GM18511 (cell line): ENCODE results near the gene RHBDF1.

Source experiments
- ATAC-seq: cut with Tn5 transposase; IDR thresholded peaks from one replicate; pipeline ENCODE4 v1.9.1; 2021; ENCODE audit warnings: mild to moderate bottlenecking, moderate library complexity; ENCODE audit not compliant: unreplicated experiment

RHBDF1 gene

DNA sequence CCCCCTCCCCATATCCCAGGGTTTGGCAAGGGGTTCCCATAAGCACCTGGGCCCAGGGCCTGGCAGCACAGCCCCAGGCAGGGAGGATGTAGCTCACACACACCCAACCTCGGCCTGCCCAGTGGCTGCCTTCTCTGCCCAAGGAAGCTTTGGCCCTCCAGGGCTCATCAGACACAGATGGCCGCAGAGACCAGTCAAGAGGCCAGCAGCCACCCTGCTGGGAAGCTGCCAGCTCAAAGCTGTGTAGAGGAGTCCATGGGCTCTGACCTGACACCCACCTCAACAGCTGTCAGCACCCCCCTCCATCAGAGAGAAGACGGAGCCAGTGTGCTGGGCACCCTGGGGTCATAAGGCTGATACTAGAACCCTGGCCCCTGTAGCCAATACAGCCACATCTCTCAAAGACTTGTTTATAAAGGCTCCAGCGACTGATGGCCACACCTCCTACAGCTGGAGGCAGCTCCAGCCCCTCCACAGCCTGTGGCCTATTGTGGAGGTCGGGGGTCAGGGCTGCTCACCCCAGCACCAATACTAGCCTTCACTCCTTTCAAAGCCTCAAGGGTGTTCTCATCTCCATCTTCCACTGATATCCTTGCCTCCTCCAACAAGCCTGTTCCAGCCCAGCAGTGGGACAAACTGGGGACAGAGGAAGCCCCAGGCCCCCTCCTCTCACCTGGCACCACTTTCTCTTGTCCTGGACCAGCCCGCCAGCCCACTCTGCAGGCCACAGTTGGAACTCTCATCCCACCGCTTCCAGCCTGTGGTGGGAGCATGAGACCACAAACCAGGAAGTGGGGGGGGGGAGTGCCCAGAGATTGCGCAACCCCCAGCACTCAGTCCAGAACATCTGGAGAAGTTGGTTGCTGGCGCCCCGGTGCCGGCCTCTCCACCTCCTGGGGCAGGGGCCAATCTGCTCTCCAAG, 3.4 kb upstream of the RHBDF1 start:
- ATAC-seq: no peak

DNA sequence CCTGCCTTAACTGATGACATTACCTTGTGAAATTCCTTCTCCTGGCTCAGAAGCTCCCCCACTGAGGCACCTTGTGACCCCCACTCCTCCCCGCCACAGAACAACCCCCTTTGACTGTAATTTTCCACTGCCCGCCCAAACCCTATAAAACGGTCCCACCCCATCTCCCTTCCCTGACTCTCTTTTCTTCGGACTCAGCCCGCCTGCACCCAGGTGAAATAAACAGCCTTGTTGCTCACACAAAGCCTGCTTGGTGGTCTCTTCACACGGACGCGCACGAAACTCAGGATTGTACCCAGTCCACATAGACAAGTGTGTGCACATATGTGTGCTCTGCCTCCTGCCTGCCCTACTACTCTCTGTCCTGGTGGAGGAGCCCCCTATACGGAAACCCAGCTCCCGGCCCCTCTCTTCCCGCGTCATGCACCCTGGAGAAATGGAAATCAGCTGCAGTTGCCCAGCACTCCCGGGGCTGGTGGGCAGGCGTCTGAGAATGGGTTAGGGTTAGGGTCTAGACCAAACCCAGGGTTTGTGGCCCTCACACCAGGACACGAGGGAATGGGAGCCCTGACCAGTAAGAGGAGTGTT, 2.4 kb upstream of the RHBDF1 start:
- no peak for ATAC-seq

DNA sequence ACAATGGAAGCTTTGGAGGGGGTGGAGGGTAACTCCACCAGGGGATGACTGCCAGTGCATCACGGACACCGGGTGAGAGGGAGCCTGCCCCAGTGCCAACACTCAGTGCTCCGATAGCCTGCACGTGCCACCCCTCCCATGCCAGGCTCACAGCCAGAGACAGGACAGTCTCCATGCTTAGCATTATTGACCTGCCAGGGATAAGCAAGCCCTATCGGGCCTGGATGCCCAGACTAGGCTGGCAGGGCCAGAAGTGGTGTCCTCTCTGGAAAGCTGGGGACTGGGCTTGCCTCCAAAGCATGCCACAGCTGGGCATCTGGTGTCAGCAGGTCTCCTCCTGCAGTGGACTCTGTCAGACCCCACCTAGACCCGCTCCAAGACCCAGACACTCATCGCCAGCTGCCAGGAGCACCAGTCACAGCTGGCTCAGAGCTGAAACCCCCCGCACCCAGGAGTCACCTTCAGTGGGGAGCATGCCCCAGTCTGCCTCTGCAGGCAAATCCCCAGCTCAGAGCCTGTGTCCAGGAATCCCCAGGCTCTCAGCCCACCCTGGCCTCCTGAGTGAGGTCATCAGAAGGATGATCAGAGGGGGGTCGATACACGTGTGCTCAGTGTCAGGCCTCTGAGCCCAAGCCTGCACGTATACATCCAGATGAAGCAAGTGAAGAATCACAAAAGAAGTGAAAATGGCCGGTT, 1.8 kb upstream of the RHBDF1 start:
- no peak for ATAC-seq

DNA sequence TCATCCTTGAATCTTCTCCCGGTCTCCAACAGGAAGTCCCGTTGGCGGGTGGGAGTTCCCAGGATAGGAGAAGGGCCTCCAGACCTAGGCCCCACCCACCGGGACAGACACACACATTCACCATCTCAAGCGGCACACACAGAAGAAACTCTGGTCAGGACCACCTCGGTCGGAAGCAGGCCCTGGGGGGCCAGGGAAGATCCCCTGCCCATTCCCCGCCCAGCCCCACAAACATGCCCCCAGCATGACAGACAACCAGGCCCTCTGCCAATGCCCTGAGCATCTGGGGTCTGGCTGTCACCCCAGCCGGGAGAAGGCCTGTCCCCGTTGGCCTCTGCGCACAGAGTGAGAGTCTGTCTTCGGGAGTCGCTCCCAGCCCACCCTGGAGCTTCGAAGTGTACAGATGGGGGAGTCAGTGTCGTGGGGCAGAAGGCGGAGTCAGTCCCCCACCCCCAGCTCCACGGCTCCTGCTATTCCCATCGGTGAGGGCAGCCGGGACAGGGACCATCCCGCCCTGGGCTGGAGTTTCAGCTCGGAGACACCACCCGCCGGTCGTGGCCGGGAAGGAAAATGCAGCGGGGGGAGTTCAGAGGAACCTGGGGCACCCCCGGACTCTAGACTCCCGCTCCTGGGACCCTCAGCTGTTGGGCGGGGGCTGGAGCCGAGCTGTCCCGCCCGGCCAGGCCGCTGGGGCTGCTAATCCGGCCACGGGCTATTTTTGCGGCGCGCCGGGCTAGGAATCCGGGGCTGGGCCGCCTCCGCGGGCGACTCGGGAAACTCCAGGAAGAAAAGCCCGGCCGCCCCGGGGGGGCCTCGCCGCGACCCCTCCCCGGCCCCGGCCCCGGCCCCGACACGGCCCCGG, 660 bp downstream of the RHBDF1 start:
- ATAC-seq: no peak

DNA sequence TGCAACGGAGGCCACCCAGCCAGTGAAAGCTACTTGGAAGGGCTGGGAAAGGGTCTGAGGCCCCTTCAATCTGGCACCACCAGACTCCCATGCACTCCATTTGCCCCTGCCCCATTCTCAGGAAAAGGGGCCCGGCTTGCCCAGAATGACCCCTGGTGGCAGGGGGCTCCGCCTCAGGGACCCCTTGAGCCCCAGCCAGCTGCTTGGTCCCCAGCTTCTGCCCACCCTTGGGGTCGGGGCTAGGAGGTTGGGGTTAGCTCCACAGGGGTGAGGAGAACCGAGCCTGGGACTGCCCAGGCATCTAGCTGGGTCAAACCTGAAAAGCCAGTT, 1.3 kb downstream of the RHBDF1 start:
- ATAC-seq: no peak

DNA sequence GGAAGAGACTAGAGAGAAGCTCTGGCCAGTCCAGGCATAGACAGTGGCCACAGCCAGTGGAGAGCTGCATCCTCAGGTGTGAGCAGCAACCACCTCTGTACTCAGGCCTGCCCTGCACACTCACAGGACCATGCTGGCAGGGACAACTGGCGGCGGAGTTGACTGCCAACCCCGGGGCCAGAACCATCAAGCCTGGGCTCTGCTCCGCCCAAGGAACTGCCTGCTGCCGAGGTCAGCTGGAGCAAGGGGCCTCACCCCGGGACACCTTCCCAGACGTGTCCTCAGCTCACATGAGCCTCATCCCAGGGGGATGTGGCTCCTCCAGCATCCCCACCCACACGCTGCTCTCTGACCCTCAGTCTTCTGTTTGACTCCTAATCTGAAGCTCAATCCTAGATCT, 3.2 kb downstream of the RHBDF1 start:
- no peak for ATAC-seq

DNA sequence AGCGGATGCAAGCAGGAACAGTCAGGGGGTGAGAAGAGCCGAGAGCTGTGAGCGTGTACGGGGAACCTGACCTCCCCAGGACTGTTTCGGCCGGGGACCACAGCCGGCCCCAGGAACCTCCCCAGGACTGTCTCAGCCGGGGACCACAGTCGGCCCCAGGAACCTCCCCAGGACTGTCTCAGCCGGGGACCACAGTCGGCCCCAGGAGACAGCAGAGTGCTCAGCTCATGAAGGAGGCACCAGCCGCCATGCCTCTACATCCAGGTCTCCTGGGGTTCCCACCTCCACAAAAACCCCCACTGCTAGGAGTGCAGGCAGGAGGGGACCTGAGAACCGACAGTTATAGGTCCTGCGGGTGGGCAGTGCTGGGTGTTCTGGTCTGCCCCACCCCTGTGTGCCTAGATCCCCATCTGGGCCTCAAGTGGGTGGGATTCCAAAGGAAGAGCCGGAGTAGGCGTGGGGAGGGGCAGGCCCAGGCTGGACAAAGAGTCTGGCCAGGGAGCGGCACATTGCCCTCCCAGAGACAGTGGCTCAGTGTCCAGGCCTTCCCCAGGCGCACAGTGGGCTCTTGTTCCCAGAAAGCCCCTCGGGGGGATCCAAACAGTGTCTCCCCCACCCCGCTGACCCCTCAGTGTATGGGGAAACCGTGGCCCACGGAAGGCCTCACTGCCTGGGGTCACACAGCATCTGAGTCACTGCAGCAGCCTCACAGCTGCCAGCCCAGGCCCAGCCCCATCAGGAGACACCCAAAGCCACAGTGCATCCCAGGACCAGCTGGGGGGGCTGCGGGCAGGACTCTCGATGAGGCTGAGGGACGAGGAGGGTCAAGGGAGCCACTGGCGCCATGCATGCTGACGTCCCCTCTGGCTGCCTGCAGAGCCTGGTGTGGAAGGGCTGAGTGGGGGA, 4.3 kb downstream of the RHBDF1 start:
- no peak for ATAC-seq

DNA sequence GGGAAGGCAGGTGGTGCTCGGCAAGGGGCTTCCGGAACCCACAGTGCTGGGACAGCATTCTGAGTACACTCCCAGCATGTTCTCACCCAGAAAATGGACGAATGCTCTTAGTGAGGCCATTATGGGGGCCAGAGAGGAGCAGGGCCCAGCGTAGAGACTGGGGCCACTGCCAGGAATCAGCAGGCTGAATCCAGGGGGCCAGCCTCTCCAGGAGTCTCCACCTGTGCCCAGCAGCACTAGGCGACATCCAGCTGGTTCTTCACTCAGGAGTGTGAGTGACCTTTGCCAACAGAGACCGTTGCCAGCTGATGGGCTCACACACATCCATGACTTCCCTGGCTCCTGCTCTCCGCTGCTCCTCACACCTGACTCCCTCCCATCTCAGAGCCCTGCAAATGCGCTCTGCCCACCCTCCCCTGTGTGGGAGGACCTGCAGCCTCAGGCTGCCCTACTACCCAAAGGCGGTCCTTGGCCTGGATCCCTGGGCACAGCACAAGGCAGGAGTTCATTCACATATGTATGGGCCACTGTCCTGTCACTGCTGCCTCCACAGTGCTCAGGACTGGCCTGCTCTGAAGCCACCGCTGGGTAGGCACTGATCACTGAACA, 5.1 kb downstream of the RHBDF1 start:
- ATAC-seq: no peak

DNA sequence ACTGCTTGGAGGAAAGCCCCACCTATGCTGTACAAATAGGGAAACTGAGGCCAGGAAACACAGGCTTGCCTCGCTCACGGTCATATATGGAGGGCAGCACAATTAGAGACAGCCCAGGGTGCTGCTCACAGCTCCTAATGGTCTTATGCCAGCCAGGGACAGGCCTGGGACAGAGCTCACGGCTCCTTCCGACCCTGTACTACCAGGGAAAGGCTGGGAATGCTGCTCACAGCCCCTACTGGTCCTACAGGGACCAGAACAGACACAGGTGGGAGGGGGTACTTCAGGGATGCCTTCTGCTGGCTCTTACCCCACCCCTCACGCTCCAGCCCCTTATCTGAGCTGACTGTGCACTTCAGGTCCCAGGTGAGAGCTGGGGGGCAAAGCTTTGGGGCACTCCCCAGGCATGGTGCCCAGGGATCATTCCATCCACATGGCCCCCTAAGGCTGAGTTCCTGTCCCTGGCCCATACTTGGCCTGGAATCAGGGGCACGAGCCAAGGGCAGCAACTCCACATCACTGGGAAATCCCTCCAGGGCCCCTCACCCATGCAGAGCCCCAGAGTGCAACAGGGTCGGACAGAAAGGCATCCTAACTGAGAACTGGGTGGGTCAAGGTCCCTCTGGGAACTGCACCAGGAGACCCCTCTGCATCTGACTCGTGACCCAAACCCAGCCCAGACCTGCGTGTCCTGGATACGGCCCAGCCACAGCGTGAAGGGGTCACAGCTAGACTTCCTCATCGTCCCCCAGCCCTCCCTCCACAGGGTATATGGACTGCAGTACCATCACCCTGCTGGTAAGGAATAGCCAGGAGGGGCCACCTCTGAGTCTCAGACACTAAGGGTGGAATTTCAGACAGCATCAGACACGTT, 5.9 kb downstream of the RHBDF1 start:
- ATAC-seq: no peak

DNA sequence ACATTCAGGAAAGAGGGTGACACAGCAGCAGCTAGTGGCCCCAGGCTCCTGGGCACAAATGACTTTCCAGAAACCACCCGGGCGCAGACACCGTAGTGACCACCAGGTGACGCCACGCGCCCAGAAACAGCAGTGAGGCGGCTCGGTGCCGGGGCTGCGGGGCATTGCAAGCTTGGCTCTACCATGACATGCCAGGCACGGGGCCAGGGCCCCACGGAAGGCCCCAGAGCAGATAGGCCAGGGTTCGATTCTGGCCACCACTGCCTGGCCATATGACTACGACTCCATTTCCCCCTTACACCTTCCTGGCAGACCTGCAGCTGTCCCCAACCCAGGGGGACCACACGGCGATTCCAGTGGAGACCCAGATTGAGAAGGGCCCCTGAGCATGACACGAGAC, 6.7 kb downstream of the RHBDF1 start:
- ATAC-seq: no peak

DNA sequence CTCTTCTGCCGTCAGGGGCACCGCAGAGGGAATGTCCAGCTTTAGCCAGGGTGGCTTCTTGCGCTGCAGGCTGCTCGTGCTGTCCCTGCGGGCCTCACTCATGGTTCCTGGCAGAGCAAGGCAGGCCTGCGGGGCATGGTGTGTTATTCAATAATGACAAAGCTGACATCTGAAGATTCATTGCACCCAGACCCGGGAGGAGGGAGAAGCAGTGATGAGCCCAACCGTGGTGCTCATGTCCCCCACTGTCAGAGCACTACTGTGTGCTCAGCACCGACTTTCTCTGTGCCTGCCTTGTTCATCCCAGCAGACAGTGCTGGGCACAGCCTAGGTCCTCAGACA, 7.5 kb downstream of the RHBDF1 start:
- no peak for ATAC-seq

DNA sequence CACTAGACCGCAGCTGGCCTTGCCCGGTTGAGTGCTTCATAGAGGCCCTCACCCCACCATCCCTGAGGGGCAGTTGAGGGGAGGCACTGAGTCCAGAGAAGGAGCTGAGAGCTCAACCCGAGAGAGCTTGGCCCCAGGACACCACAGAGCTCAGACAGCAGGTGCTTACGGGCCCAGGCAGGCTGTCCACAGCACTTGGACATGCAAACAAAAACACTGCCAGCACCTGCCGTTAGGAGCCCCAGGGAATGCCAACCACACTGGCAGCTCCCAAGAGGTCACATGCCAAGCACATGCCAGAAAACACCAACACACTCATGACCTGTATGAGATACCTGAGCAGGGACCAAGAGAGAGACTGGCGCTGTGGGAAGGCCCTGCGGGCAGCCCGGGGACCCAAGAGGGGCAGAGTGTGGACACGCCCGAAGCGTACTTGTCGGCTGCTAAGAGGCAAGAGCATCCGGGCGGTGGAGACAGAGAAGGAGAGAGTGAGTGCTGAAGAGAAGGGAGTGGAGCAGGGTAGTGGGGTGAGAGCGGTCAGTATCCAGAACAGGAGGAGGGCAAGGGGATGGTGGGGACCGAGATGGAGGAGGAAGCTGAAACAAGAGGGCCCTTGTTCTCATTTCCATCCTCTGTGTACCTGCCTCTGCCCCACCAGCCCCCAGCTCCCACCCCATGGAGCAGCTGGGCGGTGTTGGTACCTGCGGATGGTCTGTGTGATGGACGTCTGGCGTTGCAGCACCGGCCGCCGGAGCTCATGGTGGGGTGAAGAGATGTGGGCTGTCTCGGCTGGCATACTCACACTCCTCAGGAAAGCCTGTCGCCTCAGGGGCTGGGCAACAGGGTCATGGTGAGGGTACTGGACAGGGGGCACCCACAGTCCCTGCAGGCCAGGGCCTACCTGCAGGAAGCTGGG, 8.2 kb downstream of the RHBDF1 start:
- no peak for ATAC-seq

DNA sequence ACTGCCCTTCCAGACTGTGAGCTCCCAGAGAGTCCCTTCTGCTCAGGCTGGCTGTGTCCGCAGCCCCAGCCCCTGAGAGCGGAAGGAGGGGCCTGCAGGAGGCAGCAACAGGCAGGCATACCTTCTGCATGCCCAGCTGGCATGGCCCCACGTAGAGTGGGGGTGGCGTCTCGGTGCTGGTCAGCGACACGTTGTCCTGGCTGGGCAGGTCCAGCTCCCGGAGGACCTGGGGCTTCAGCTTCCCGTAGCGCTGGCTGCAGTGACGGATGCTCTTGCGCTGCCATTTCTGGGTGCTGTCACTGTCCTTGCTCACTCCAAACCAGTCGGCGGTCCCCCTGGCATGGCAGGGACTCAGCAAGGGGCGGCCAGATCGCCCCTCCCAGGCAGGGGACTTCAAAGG, 9.0 kb downstream of the RHBDF1 start:
- no peak for ATAC-seq

DNA sequence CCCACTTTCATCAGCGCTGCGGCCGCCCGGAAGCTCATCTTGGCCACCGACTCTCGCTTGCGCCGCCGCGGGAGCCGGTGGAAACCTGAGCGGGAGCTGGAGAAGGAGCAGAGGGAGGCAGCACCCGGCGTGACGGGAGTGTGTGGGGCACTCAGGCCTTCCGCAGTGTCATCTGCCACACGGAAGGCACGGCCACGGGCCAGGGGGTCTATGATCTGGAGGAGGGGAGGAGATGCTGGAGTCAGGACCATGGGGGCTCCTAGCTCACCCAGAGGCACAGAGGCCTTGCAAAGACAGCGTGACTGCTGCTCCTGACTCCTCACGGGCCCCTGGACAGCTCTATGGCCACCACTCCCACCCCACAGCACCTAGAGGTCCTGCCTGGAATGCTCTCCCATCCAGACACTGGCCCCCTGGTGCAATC, 9.5 kb downstream of the RHBDF1 start:
- ATAC-seq: no peak

DNA sequence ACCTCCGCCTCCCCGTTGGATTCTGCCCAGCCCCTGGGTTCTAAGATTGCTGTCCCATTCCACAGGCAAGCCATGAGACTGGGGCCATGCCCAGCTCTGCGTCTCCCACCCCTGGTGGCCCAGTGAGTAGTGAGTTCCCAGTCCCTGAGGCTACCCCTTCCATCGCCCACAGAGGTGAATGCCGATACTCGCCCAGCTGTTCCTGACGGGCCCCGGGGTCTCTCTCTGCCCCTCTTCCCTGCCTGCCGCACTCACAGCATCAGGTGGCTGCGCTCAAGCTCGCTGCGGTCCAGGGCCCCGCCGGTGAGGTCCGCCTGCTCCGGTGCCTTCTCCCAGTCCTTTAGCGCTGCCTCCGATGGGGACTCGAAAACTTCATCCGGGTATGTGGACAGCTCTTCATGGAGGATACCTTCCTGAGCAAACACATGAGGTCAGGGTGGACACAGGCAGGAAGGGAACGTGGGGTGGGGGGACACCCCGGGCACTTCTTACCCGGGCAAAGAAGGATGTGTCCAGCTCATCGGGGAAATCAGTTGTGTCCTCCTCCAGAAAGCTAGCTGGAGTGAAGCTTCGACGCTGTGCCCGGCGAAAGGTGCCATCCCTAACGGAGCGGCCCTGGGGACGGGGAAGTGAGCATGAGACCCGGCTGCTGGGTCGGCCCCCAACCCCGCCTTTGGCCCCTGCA, 10.0 kb downstream of the RHBDF1 start:
- ATAC-seq: no peak

DNA sequence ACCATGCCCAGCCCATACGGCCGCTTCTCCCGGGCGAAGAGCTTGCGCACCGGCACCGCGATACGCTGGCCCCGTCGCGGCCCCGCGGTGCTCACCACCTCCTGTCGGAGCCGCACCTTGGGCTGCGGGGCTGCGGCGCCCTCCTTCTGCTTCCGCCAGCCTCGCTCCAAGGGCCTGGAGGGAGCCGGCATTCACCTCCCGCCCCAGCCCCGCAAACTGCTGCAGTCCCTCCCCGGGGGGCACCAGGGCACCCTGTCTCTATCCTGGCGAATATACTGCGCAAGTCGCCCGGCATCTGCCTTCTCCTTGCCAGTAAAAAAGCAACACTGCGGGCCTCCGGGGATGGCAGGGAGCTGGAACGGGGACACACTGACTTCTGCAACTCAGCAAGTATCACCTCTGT, 10.6 kb downstream of the RHBDF1 start:
- no peak for ATAC-seq
